Right lobe of liver (tissue), 6 donors: Measurements from ENCODE around the gene LRMDA. TPM values are rescaled to one million over a fixed set of nuclear protein-coding genes. Genes with fewer than 3 reads are reported as not detected.

Experiments used
- ATAC-seq, 4 donors: fragments of 200-7000 bp; cut with Tn5 transposase; one replicate each; pipeline ENCODE4 v1.9.1; 2020; ENCODE audit warnings: mild to moderate bottlenecking in 4 of 4, moderate library complexity in 4 of 4
- DNase-seq, 3 donors: peaks; one replicate each; pipeline ENCODE4 v3.0.0-alpha.2; 2020
- H3K27ac ChIP-seq, 3 donors: fragments of 200-600 bp; one replicate each; pipeline ENCODE4 v1.8.0; 2022
- H3K27me3 ChIP-seq, 2 donors: fragments of 200-600 bp; one replicate each; pipeline ENCODE4 v1.8.0; 2022
- H3K36me3 ChIP-seq, 4 donors: fragments of 200-600 bp; sonication (generic) in 1 of 4; one replicate each; pipeline versions ENCODE4 v1.5.1 to v1.8.0; 2017 to 2022; ENCODE audit warnings: control low read depth in 1 of 4
- H3K4me1 ChIP-seq, 4 donors: fragments of 200-600 bp; sonication (generic) in 1 of 4; one replicate each; pipeline versions ENCODE4 v1.5.1 to v1.8.0; 2017 to 2022; ENCODE audit warnings: control low read depth in 1 of 4
- H3K4me3 ChIP-seq, 3 donors: fragments of 200-600 bp; one replicate each; pipeline ENCODE4 v1.8.0; 2022
- H3K9me3 ChIP-seq, 4 donors: fragments of 200-600 bp; sonication (generic) in 1 of 4; one replicate each; pipeline versions ENCODE4 v1.5.1 to v1.8.0; 2017 to 2022; ENCODE audit warnings: control low read depth in 1 of 4
- CTCF ChIP-seq, 4 donors: fragments of 200-600 bp in 3 of 4; fragments of 450-650 bp in 1 of 4; IDR thresholded peaks; one replicate each; pipeline versions ENCODE4 v1.5.1 to v1.8.0; 2016 to 2022; ENCODE audit warnings: antibody characterized with exemption in 4 of 4, mild to moderate bottlenecking in 2 of 4
- POLR2A ChIP-seq: fragments of 450-650 bp; IDR thresholded peaks from one replicate; pipeline ENCODE4 v1.6.1; 2017; ENCODE audit warnings: antibody characterized with exemption, mild to moderate bottlenecking
- WGBS: methylation state at CpG from one replicate; pipeline ENCODE4 v1.1.6; 2018; ENCODE audit warnings: low coverage, low lambda C conversion rate; ENCODE audit not compliant: insufficient coverage; ENCODE audit errors: missing lambda C conversion rate; 5-methylcytosine and 5-hydroxymethylcytosine counted together
- intact Hi-C, 2 donors: fragments of 100-400 bp; cut with DNase I; formaldehyde crosslinking; loops; one replicate each; pipeline versions ENCODE4 v1.11.2 to v1.14.1; 2022
- total RNA-seq, 6 experiments: library from RNA; depleted of rRNA in 2 of 6; stranded (reverse); fragments of >200 nt in 2 of 6; fragmentation: NEBNext Ultra II Directional in 3 of 6; extraction: Animal tissue kit (Norgen Biotek cat#: 25700) in 3 of 6; gene quantifications; one replicate each; pipeline versions ENCODE4 v1.1.0 to v1.2.4, GENCODE V29; 2016 to 2023
- donor health status: DM: no; HTN: yes; CAD: no.
- donor health status: DM: no; HTN: no; CAD: no.
- donor health status: DM: no; HTN: no; CAD: no.
- donor health status: DM: no; HTN: yes; CAD: no.
- donor health status: DM: no; HTN: yes; CAD: no.

Gene LRMDA
- total RNA-seq, 6 experiments from 2014 or later = 9.9 to 19.9 (median 16.3) TPM

DNA sequence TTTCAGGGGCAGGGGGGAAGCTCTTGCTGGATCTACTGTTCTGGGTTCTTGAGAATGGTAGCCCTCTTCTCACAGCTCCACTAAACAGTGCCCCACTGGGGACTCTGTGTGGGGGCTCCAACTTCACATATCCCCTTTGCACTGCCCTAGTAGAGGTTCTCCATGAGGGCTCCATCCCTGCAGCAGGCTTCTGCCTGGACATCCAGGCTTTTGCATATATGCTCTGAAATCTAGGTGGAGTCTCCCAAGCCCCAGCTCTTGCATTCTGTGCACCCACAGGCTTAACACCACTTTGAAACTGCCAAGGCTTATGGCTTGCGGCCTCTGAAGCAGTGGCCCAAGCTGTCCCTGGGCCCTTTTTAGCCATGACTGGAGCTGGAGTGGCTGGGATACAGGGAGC is 150.7 kb downstream of the LRMDA start:
- no peaks in the 10 kb centered on the region for H3K36me3 ChIP-seq
- ATAC-seq (no peak), DNase-seq (no peak)
- WGBS = no CpG with 5 or more reads among the region's 1 CpG
- no peak overlapping the region for H3K27ac ChIP-seq
- no peak overlapping the region for H3K4me3 ChIP-seq
- TF ChIP-seq CTCF (IDR thresholded peaks at IDR 0.05) (no peak), POLR2A (no peak)
- no peaks in the 10 kb centered on the region for H3K4me1 ChIP-seq
- intact Hi-C loops = no loop called here
- H3K27me3 ChIP-seq = no peaks in the 10 kb centered on the region
- no peaks in the 10 kb centered on the region for H3K9me3 ChIP-seq

DNA sequence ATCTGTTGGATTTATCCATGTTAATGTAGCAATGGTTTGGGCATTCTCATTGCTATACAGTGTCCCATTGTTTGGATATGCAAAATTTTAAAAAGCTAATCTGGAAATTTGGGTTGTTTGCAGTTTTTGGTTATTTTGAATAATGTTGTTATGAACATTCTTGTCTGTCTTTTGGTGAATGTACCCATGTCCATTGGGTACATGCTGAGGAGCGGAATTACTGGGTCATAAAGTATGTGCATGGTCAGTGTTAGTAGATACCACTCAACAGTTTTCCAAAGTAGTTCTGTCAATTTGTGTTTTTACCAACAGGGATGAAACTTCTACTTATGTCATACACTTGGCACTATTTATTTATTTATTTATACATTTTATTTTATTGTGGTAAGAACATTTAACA is 153.9 kb downstream of the LRMDA start:
- Histone ChIP-seq H3K4me1 (no peaks in the 10 kb centered on the region), H3K27me3 (no peaks in the 10 kb centered on the region), H3K9me3 (no peaks in the 10 kb centered on the region), H3K27ac (no peak overlapping the region), H3K36me3 (no peaks in the 10 kb centered on the region), H3K4me3 (no peak overlapping the region)
- 100% methylated on average over 1 of the region's 1 CpG for WGBS
- DNase-seq (no peak), ATAC-seq (no peak)
- intact Hi-C loops = no loop called here
- TF ChIP-seq CTCF (IDR thresholded peaks at IDR 0.05) (no peak), POLR2A (no peak)

DNA sequence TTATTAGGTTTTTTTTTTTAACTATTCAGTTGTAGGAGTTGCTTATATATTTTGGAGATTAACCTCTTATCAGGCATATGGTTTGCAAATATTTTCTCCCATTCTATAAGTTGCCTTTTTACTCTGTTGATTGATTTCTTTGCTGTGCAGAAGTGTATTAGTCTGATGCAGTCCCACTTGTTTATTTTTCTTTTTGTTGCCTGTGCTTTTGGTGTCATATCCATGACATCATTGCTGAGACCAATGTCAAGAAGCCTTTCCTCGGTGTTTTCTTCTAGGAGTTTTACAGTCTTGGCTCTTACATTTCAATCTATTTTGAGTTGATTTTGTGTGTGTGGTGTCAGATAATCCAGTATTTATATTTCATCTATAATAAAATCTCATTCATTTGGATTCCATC is 155.4 kb downstream of the LRMDA start:
- ATAC-seq = no peak
- intact Hi-C loops = no loop called here
- H3K4me3 ChIP-seq = no peak overlapping the region

GRCh38 chr10:75588031-75588430 is 156.6 kb downstream of the LRMDA start:
- Histone ChIP-seq H3K36me3 (no peaks in the 10 kb centered on the region), H3K4me1 (peaks cover 0 to 6% (median 0%) of the 10 kb centered on the region in 4 donors), H3K27me3 (no peaks in the 10 kb centered on the region), H3K4me3 (no peak overlapping the region), H3K27ac (no peak overlapping the region), H3K9me3 (no peaks in the 10 kb centered on the region)
- intact Hi-C loops = no loop called here
- ATAC-seq (no peak), DNase-seq (no peak)
- TF ChIP-seq POLR2A = no peak
- TF ChIP-seq CTCF (IDR thresholded peaks at IDR 0.05) = no peak
- WGBS = 50% methylated on average over 1 of the region's 1 CpG

More for the DNA sequence above, 155.4 kb downstream of the LRMDA start:
- Histone ChIP-seq H3K36me3 (no peaks in the 10 kb centered on the region), H3K27me3 (no peaks in the 10 kb centered on the region), H3K4me1 (no peaks in the 10 kb centered on the region), H3K9me3 (no peaks in the 10 kb centered on the region), H3K27ac (no peak overlapping the region)
- WGBS = 91% methylated on average over 1 of the region's 1 CpG
- TF ChIP-seq CTCF (IDR thresholded peaks at IDR 0.05) (no peak), POLR2A (no peak)
- DNase-seq = no peak
